Smooth muscle cell (in vitro differentiated cells): ENCODE data around the gene MXD4. TPM values are rescaled to one million over a fixed set of nuclear protein-coding genes. Genes with fewer than 3 reads are reported as not detected.
"Not testable (repeated sequence)": the region's sequence is repeated elsewhere in the genome, so short reads cannot be mapped to it uniquely, and the experiment has no call there.

ENCODE experiments used
- DNase-seq: peaks from one replicate; lab custom pipeline; 2025; ENCODE audit not compliant: unreplicated experiment; lab: John Stamatoyannopoulos, UW
- H2AFZ ChIP-seq: fragments of 200-600 bp; sonication (generic); 2 replicates; pipeline ENCODE4 v1.6.0; 2016; ENCODE audit warnings: antibody characterized with exemption, low read depth, mild to moderate bottlenecking
- H3F3A ChIP-seq: fragments of 200-600 bp; sonication (generic); 2 replicates; pipeline ENCODE4 v1.6.0; 2017; ENCODE audit warnings: antibody characterized with exemption, low read depth
- H3K27ac ChIP-seq: fragments of 200-600 bp; sonication (generic); 2 replicates; pipeline ENCODE4 v1.5.1; 2016; ENCODE audit warnings: low read depth, mild to moderate bottlenecking
- H3K27me3 ChIP-seq: fragments of 200-600 bp; sonication (generic); 2 replicates; pipeline ENCODE4 v1.6.1; 2016; ENCODE audit warnings: low read depth, mild to moderate bottlenecking
- H3K36me3 ChIP-seq: fragments of 200-600 bp; sonication (generic); 2 replicates; pipeline ENCODE4 v1.5.1; 2016; ENCODE audit warnings: low read depth
- H3K4me1 ChIP-seq: fragments of 200-600 bp; sonication (generic); 2 replicates; pipeline ENCODE4 v1.5.1; 2016; ENCODE audit warnings: low read depth
- H3K4me2 ChIP-seq: fragments of 200-600 bp; sonication (generic); 2 replicates; pipeline ENCODE4 v1.6.0; 2016; ENCODE audit warnings: mild to moderate bottlenecking
- H3K4me3 ChIP-seq: fragments of 200-600 bp; sonication (generic); 2 replicates; pipeline ENCODE4 v1.5.1; 2016; ENCODE audit warnings: mild to moderate bottlenecking
- H3K79me2 ChIP-seq: fragments of 200-600 bp; sonication (generic); 2 replicates; pipeline ENCODE4 v1.6.0; 2016; ENCODE audit warnings: low read depth, mild to moderate bottlenecking
- H3K9ac ChIP-seq: fragments of 200-600 bp; sonication (generic); 2 replicates; pipeline ENCODE4 v1.6.0; 2016; ENCODE audit warnings: low read depth
- H3K9me3 ChIP-seq: fragments of 200-600 bp; sonication (generic); replicated peaks from 2 replicates; pipeline ENCODE4 v1.5.1; 2016; ENCODE audit warnings: low read depth
- H4K20me1 ChIP-seq: fragments of 200-600 bp; sonication (generic); 2 replicates; pipeline ENCODE4 v1.6.0; 2016; ENCODE audit warnings: low read depth
- WGBS: methylation state at CpG from one replicate; pipeline ENCODE4 v1.1.7; 2016; ENCODE audit warnings: low lambda C conversion rate; 5-methylcytosine and 5-hydroxymethylcytosine counted together
- polyA plus RNA-seq: library from polyadenylated mRNA; unstranded; fragments of >200 nt; fragmentation: Nextera tagmentation; extraction: Ambion mirVana; gene quantifications from 2 replicates; pipeline ENCODE4 v1.2.1, GENCODE V29; 2016
- small RNA-seq: library from RNA; depleted of rRNA; stranded (forward); fragments of <200 nt; gene quantifications from one replicate; pipeline ENCODE3, GENCODE V24; 2014
- total RNA-seq: library from RNA; depleted of rRNA; stranded (reverse); fragments of >200 nt; gene quantifications from 2 replicates; pipeline ENCODE4 v1.2.3, GENCODE V29; 2014
- TF ChIP-seq, protein P1 (sequence below): fragments of 200-600 bp; sonication (generic); IDR thresholded peaks from 2 replicates; pipeline ENCODE4 v1.5.1; 2017; ENCODE audit warnings: borderline replicate concordance, mild to moderate bottlenecking, antibody characterized with exemption; ENCODE audit not compliant: insufficient read depth, poor library complexity, severe bottlenecking

The MXD4 gene
- total and polyA plus RNA-seq, 2 experiments from 2014 or later = 26.8 to 81.8 TPM

DNA sequence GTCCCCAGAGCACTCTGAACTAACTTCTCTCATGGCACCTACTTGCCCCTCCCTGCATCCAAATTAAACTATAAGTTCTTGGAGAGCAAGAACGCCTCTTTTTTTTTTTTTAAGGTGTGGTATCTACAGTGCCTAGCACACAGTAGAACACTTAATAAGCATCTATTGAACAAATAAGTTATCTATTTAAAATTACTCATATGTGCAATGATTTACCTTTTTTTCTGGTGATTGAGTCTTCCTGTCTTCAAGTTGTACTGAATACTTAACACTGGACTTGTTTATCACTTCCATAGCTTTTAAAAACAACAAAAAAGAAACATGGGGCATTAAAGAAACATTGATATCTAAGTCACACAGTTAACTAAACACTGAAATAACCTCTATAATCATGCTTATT is 49.1 kb downstream of the MXD4 start:
- Histone ChIP-seq H3F3A (no peaks in the 10 kb centered on the region), H3K4me2 (no peak overlapping the region), H3K36me3 (no peaks in the 10 kb centered on the region), H3K27me3 (peaks cover 7% of the 10 kb centered on the region), H2AFZ (no peak overlapping the region), H3K9ac (no peak overlapping the region), H3K9me3 (no peaks in the 10 kb centered on the region), H3K79me2 (no peaks in the 10 kb centered on the region), H3K27ac (no peak overlapping the region), H3K4me1 (no peaks in the 10 kb centered on the region), H4K20me1 (no peaks in the 10 kb centered on the region), H3K4me3 (no peak overlapping the region)
- TF ChIP-seq, protein P1, sequence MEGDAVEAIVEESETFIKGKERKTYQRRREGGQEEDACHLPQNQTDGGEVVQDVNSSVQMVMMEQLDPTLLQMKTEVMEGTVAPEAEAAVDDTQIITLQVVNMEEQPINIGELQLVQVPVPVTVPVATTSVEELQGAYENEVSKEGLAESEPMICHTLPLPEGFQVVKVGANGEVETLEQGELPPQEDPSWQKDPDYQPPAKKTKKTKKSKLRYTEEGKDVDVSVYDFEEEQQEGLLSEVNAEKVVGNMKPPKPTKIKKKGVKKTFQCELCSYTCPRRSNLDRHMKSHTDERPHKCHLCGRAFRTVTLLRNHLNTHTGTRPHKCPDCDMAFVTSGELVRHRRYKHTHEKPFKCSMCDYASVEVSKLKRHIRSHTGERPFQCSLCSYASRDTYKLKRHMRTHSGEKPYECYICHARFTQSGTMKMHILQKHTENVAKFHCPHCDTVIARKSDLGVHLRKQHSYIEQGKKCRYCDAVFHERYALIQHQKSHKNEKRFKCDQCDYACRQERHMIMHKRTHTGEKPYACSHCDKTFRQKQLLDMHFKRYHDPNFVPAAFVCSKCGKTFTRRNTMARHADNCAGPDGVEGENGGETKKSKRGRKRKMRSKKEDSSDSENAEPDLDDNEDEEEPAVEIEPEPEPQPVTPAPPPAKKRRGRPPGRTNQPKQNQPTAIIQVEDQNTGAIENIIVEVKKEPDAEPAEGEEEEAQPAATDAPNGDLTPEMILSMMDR = no peak
- whole genome bisulfite sequencing = 92% methylated on average over 1 of the region's 1 CpG
- DNase-seq = no peak

GRCh38 chr4:2202789-2203188 is 59.1 kb downstream of the MXD4 start:
- 97% methylated on average over 1 of the region's 1 CpG for WGBS
- H3K9ac ChIP-seq, H3K4me2 ChIP-seq, H3K4me3 ChIP-seq, H3K36me3 ChIP-seq, H3K27me3 ChIP-seq, H3K79me2 ChIP-seq, DNase-seq, H3F3A ChIP-seq, H2AFZ ChIP-seq, H3K9me3 ChIP-seq, H3K27ac ChIP-seq, H4K20me1 ChIP-seq, H3K4me1 ChIP-seq: not testable (repeated sequence)

Small RNA genes lying within 50 kb of the gene (small RNA-seq; reads per million reads assigned to genes)
- gene COX6B1P5 = not detected

Other genes with a start within 250 kb of the MXD4 start
- not detected in 2 replicates for gene NAT8L, start 202.8 kb downstream of the MXD4 start, total RNA-seq
- not detected in 2 replicates for gene NAT8L, start 202.8 kb downstream of the MXD4 start, polyA plus RNA-seq
- 15.1 and 16.2 TPM in 2 replicates for gene HAUS3, start 20.0 kb downstream of the MXD4 start, total RNA-seq
- gene HAUS3, start 20.0 kb downstream of the MXD4 start, polyA plus RNA-seq = 8.7 and 13.4 TPM in 2 replicates
- gene POLN, start 20.0 kb downstream of the MXD4 start, total RNA-seq = 0.63 and 3.0 TPM in 2 replicates
- gene POLN, start 20.0 kb downstream of the MXD4 start, polyA plus RNA-seq = 0.35 and 2.0 TPM in 2 replicates
- 0.09 and 0.22 TPM in 2 replicates for gene ZFYVE28, start 156.5 kb upstream of the MXD4 start, total RNA-seq
- gene ZFYVE28, start 156.5 kb upstream of the MXD4 start, polyA plus RNA-seq = 0.26 TPM in 1 of 2 replicates, not detected in the other
- not detected in 2 replicates for gene CFAP99, start 156.8 kb upstream of the MXD4 start, total RNA-seq
- gene CFAP99, start 156.8 kb upstream of the MXD4 start, polyA plus RNA-seq = not detected in 2 replicates
- 47.3 and 52.5 TPM in 2 replicates for gene RNF4, start 207.0 kb upstream of the MXD4 start, total RNA-seq
- 47.8 and 51.6 TPM in 2 replicates for gene RNF4, start 207.0 kb upstream of the MXD4 start, polyA plus RNA-seq